Parathyroid adenoma (tissue), 2 donors: ENCODE data around the gene CAMK2B.

Experiments used
- H2AFZ ChIP-seq: fragments of 300-600 bp; sonication (generic); one replicate; pipeline ENCODE4 v1.7.0; 2017; ENCODE audit warnings: antibody characterized with exemption, mild to moderate bottlenecking
- H3K27ac ChIP-seq: fragments of 300-600 bp; sonication (generic); one replicate; pipeline ENCODE4 v1.7.0; 2017
- H3K27me3 ChIP-seq: fragments of 300-600 bp; sonication (generic); one replicate; pipeline ENCODE4 v1.7.0; 2017; ENCODE audit warnings: low read length; ENCODE audit not compliant: control insufficient read depth, insufficient read depth
- H3K36me3 ChIP-seq: fragments of 300-600 bp; sonication (generic); one replicate; pipeline ENCODE4 v1.7.0; 2017; ENCODE audit warnings: low read length; ENCODE audit not compliant: control insufficient read depth, insufficient read depth
- H3K4me1 ChIP-seq: fragments of 300-600 bp; sonication (generic); one replicate; pipeline ENCODE4 v1.7.0; 2017; ENCODE audit warnings: control low read depth
- H3K4me2 ChIP-seq: fragments of 300-600 bp; sonication (generic); one replicate; pipeline ENCODE4 v1.7.0; 2017; ENCODE audit warnings: low read length
- H3K4me3 ChIP-seq: fragments of 300-600 bp; sonication (generic); one replicate; pipeline ENCODE4 v1.7.0; 2017; ENCODE audit warnings: low read depth, low read length
- H3K79me2 ChIP-seq: fragments of 300-600 bp; sonication (generic); one replicate; pipeline ENCODE4 v1.7.0; 2017; ENCODE audit warnings: control low read depth
- H3K9ac ChIP-seq: fragments of 300-600 bp; sonication (generic); one replicate; pipeline ENCODE4 v1.7.0; 2017; ENCODE audit warnings: mild to moderate bottlenecking
- H3K9me3 ChIP-seq: fragments of 300-600 bp; sonication (generic); one replicate; pipeline ENCODE4 v1.7.0; 2017; ENCODE audit warnings: low read length; ENCODE audit not compliant: control insufficient read depth
- TF ChIP-seq, protein P1 (sequence below): fragments of 300-600 bp; sonication (generic); IDR thresholded peaks from one replicate; pipeline ENCODE4 v1.7.0; 2017; ENCODE audit warnings: antibody characterized with exemption, mild to moderate bottlenecking
- donor health status: primary hyperparathyroidism.

CAMK2B gene

GRCh38 chr7:44247868-44248651, 77.3 kb downstream of the CAMK2B start:
- Histone ChIP-seq H2AFZ (no peak overlapping the region), H3K27me3 (no peaks in the 10 kb centered on the region), H3K4me1 (no peaks in the 10 kb centered on the region), H3K27ac (no peak overlapping the region), H3K4me3 (no peak overlapping the region), H3K4me2 (no peak overlapping the region), H3K36me3 (no peaks in the 10 kb centered on the region), H3K9me3 (no peaks in the 10 kb centered on the region), H3K9ac (no peak overlapping the region), H3K79me2 (no peaks in the 10 kb centered on the region)
- TF ChIP-seq, protein P1, sequence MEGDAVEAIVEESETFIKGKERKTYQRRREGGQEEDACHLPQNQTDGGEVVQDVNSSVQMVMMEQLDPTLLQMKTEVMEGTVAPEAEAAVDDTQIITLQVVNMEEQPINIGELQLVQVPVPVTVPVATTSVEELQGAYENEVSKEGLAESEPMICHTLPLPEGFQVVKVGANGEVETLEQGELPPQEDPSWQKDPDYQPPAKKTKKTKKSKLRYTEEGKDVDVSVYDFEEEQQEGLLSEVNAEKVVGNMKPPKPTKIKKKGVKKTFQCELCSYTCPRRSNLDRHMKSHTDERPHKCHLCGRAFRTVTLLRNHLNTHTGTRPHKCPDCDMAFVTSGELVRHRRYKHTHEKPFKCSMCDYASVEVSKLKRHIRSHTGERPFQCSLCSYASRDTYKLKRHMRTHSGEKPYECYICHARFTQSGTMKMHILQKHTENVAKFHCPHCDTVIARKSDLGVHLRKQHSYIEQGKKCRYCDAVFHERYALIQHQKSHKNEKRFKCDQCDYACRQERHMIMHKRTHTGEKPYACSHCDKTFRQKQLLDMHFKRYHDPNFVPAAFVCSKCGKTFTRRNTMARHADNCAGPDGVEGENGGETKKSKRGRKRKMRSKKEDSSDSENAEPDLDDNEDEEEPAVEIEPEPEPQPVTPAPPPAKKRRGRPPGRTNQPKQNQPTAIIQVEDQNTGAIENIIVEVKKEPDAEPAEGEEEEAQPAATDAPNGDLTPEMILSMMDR = no peak

GRCh38 chr7:44246396-44247113, 78.8 kb downstream of the CAMK2B start:
- H3K9me3 ChIP-seq = no peaks in the 10 kb centered on the region
- no peaks in the 10 kb centered on the region for H3K27me3 ChIP-seq
- H3K4me3 ChIP-seq = no peak overlapping the region
- no peaks in the 10 kb centered on the region for H3K79me2 ChIP-seq
- H3K36me3 ChIP-seq = no peaks in the 10 kb centered on the region
- H2AFZ ChIP-seq = no peak overlapping the region
- TF ChIP-seq, protein P1 = no peak
- H3K4me1 ChIP-seq = no peaks in the 10 kb centered on the region
- no peak overlapping the region for H3K27ac ChIP-seq
- H3K9ac ChIP-seq = no peak overlapping the region
- H3K4me2 ChIP-seq = no peak overlapping the region

DNA sequence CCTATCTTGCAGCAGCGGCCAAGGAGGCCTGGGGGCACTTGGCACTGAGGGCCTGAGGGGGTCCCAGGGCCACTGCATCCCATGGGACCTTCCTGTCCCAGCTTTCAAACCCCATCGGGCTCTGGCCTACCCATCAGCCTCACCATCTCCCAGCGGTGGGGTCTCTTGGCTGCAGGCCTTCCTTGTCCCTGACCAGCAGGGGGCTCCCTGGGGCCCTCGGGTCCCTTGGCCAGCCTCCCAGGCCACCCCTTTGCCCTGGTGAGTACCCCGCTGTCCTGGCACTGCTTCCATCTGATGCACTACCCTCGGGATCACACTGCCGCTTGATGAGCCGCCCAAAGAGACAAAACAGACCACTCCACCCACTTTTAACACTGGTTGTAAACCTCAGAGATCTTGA, 81.1 kb downstream of the CAMK2B start:
- H3K4me2 ChIP-seq = no peak overlapping the region
- no peak overlapping the region for H3K27ac ChIP-seq
- H3K36me3 ChIP-seq = no peaks in the 10 kb centered on the region
- TF ChIP-seq, protein P1 = peak; percentile 55
- no peaks in the 10 kb centered on the region for H3K4me1 ChIP-seq
- H3K9ac ChIP-seq = no peak overlapping the region
- no peaks in the 10 kb centered on the region for H3K9me3 ChIP-seq
- no peaks in the 10 kb centered on the region for H3K79me2 ChIP-seq
- H2AFZ ChIP-seq = no peak overlapping the region
- H3K4me3 ChIP-seq = no peak overlapping the region
- H3K27me3 ChIP-seq = no peaks in the 10 kb centered on the region

DNA sequence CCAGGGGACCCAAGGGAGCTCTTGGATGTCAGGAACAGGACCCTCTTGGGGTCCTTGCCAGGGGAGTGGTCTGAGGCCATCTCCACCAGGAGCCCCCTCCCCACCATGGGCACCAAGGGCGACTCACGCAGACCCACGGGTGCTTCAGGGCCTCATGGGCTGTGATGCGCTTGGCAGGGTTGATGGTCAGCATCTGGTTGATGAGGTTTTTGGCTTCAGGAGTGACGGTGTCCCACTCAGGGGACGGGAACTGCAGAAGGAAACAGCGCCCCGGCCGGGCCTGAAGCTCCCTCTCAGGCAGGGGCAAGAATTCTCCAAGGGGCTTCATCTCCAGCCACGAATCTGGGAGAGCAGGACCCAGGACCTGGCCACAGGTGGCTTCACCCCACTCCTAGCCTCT, 83.3 kb downstream of the CAMK2B start:
- Histone ChIP-seq H3K4me1 (no peaks in the 10 kb centered on the region), H3K4me3 (no peak overlapping the region), H3K9me3 (no peaks in the 10 kb centered on the region), H2AFZ (no peak overlapping the region), H3K4me2 (no peak overlapping the region), H3K79me2 (no peaks in the 10 kb centered on the region), H3K27me3 (no peaks in the 10 kb centered on the region), H3K27ac (no peak overlapping the region), H3K9ac (no peak overlapping the region), H3K36me3 (no peaks in the 10 kb centered on the region)
- TF ChIP-seq, protein P1 = no peak
